Fibroblast of lung (primary cell): ENCODE data around the gene FZD4. TPM values are rescaled to one million over a fixed set of nuclear protein-coding genes. Genes with fewer than 3 reads are reported as not detected.
"Not testable (repeated sequence)": the region's sequence is repeated elsewhere in the genome, so short reads cannot be mapped to it uniquely, and the experiment has no call there.

Experiments
- DNase-seq, 2 donors: peaks; one replicate each; pipeline versions ENCODE4 v3.0.0 to v3.0.0-alpha.2; 2010; ENCODE audit warnings: low read depth in 2 of 2
- H2AFZ ChIP-seq: 2 replicates; pipeline ENCODE4 v1.5.1; 2012; ENCODE audit warnings: low read length, control low read depth, inconsistent platforms
- H3K27ac ChIP-seq: 2 replicates; pipeline ENCODE4 v1.5.1; 2011; ENCODE audit warnings: low read length, control low read depth; ENCODE audit not compliant: insufficient read depth
- H3K27me3 ChIP-seq: 2 replicates; pipeline ENCODE4 v1.5.1; 2011; ENCODE audit warnings: mild to moderate bottlenecking, low read length; ENCODE audit not compliant: control insufficient read depth, insufficient read depth
- H3K36me3 ChIP-seq: 2 replicates; pipeline ENCODE4 v1.5.1; 2011; ENCODE audit warnings: low read length; ENCODE audit not compliant: control insufficient read depth, insufficient read depth
- H3K4me1 ChIP-seq: 2 replicates; pipeline ENCODE4 v1.5.1; 2011; ENCODE audit warnings: low read length; ENCODE audit not compliant: control insufficient read depth, insufficient read depth; ENCODE audit errors: extremely low read depth
- H3K4me2 ChIP-seq: 2 replicates; pipeline ENCODE4 v1.5.1; 2011; ENCODE audit warnings: low read length, control low read depth; ENCODE audit not compliant: insufficient read depth; ENCODE audit errors: extremely low read depth
- H3K4me3 ChIP-seq, 4 experiments: fragments of 200-600 bp in 1 of 4; sonication (generic) in 1 of 4; replicated peaks in 1 of 4; 2 replicates each; pipeline ENCODE4 v1.5.1; 2011 to 2016; ENCODE audit warnings: low read length in 4 of 4, low read depth in 3 of 4, mild to moderate bottlenecking in 3 of 4, control low read depth in 2 of 4, inconsistent platforms in 1 of 4, mixed read lengths in 1 of 4; ENCODE audit not compliant: insufficient read depth in 1 of 4; ENCODE audit errors: control extremely low read depth in 1 of 4
- H3K79me2 ChIP-seq: 2 replicates; pipeline ENCODE4 v1.5.1; 2012; ENCODE audit warnings: mild to moderate bottlenecking, low read length, inconsistent platforms; ENCODE audit not compliant: control insufficient read depth, insufficient read depth
- H3K9ac ChIP-seq: 2 replicates; pipeline ENCODE4 v1.5.1; 2011; ENCODE audit warnings: mild to moderate bottlenecking, low read length, control low read depth; ENCODE audit not compliant: insufficient read depth
- H3K9me3 ChIP-seq: 2 replicates; pipeline ENCODE4 v1.5.1; 2012; ENCODE audit warnings: low read depth, low read length; ENCODE audit not compliant: control insufficient read depth, insufficient read depth
- H4K20me1 ChIP-seq: 2 replicates; pipeline ENCODE4 v1.5.1; 2011; ENCODE audit warnings: low read length; ENCODE audit not compliant: control insufficient read depth, insufficient read depth; ENCODE audit errors: extremely low read depth
- CTCF ChIP-seq, 2 donors: IDR thresholded peaks in 1 of 2; conservative IDR thresholded peaks in 1 of 2; 1 replicate in 1 of 2; 2 replicates in 1 of 2; pipeline ENCODE4 v1.5.1; 2011 to 2012; ENCODE audit warnings: low read length in 2 of 2, control low read depth in 1 of 2, inconsistent platforms in 1 of 2, low read depth in 1 of 2, mild to moderate bottlenecking in 1 of 2
- EZH2 ChIP-seq: IDR thresholded peaks from 2 replicates; pipeline ENCODE4 v1.5.1; 2012; ENCODE audit warnings: low read length, control low read depth, mild to moderate bottlenecking; ENCODE audit errors: missing control alignments
- polyA plus RNA-seq, 2 donors: library from polyadenylated mRNA; depleted of rRNA in 1 of 2; stranded (reverse) in 1 of 2; unstranded in 1 of 2; fragments of >200 nt; gene quantifications; 2 replicates each; pipeline ENCODE4 v1.2.1, GENCODE V29; 2011 to 2012; ENCODE audit warnings: missing spikeins in 1 of 2
- total RNA-seq: library from RNA; depleted of rRNA; stranded (reverse); fragments of >200 nt; gene quantifications from 2 replicates; pipeline ENCODE4 v1.2.1, GENCODE V29; 2014

The FZD4 gene
- total and polyA plus RNA-seq, 2 donors (not counting 1 experiment from before 2014, with no cell fraction given) = 15.7 to 17.8 TPM

- peak in 1 of 2 donors; percentile 61 for DNase-seq
- peaks cover 8% of the 10 kb centered on the region for H3K4me1 ChIP-seq
- H4K20me1 ChIP-seq = no peaks in the 10 kb centered on the region
- H3K9ac ChIP-seq = no peak overlapping the region
- peaks cover 8% of the 10 kb centered on the region for H3K79me2 ChIP-seq
- H2AFZ ChIP-seq = no peak overlapping the region
- H3K4me2 ChIP-seq = no peak overlapping the region
- peaks cover 4% of the 10 kb centered on the region for H3K36me3 ChIP-seq
- no peak overlapping the region for H3K4me3 ChIP-seq
- no peak for TF ChIP-seq CTCF (conservative IDR thresholded peaks at IDR 0.05 in 1 of 2, IDR thresholded peaks at IDR 0.05 in 1 of 2; ENCODE audit: low read depth in 1 of 2, low read length in 2 of 2)
- TF ChIP-seq EZH2 = no peak
- H3K27ac ChIP-seq = no peak overlapping the region
- H3K9me3 ChIP-seq = no peaks in the 10 kb centered on the region
- no peaks in the 10 kb centered on the region for H3K27me3 ChIP-seq
Observed at GRCh38 chr11:86949995-86950660, 5.1 kb downstream of the FZD4 start.

- Histone ChIP-seq H3K4me2 (no peak overlapping the region), H3K79me2 (no peaks in the 10 kb centered on the region), H3K4me3 (no peak overlapping the region), H3K9me3 (no peaks in the 10 kb centered on the region), H3K9ac (no peak overlapping the region), H3K4me1 (peaks cover 5% of the 10 kb centered on the region), H3K27ac (no peak overlapping the region), H2AFZ (no peak overlapping the region), H3K27me3 (no peaks in the 10 kb centered on the region), H3K36me3 (peaks cover 4% of the 10 kb centered on the region), H4K20me1 (no peaks in the 10 kb centered on the region)
- TF ChIP-seq CTCF (conservative IDR thresholded peaks at IDR 0.05 in 1 of 2, IDR thresholded peaks at IDR 0.05 in 1 of 2; ENCODE audit: low read depth in 1 of 2, low read length in 2 of 2) (no peak), EZH2 (no peak)
- DNase-seq = no peak
Observed at GRCh38 chr11:86948733-86949132, 6.5 kb downstream of the FZD4 start.

- Histone ChIP-seq H3K4me2 (no peak overlapping the region), H3K4me1 (peaks cover 5% of the 10 kb centered on the region), H3K9ac (no peak overlapping the region), H3K36me3 (peaks cover 4% of the 10 kb centered on the region), H3K27ac (no peak overlapping the region), H3K79me2 (no peaks in the 10 kb centered on the region), H3K9me3 (no peaks in the 10 kb centered on the region), H3K4me3 (no peak overlapping the region), H3K27me3 (no peaks in the 10 kb centered on the region), H2AFZ (no peak overlapping the region), H4K20me1 (no peaks in the 10 kb centered on the region)
- TF ChIP-seq EZH2 (no peak), CTCF (conservative IDR thresholded peaks at IDR 0.05 in 1 of 2, IDR thresholded peaks at IDR 0.05 in 1 of 2; ENCODE audit: low read depth in 1 of 2, low read length in 2 of 2) (no peak)
- DNase-seq = peak; percentile 48 to 51
Observed at GRCh38 chr11:86947541-86947940, 7.7 kb downstream of the FZD4 start.

GRCh38 chr11:86943505-86943904, 11.7 kb downstream of the FZD4 start:
- not testable (repeated sequence) for H3K9me3 ChIP-seq, H4K20me1 ChIP-seq, H3K27ac ChIP-seq, H3K4me1 ChIP-seq, H3K4me2 ChIP-seq, DNase-seq, H3K9ac ChIP-seq, H2AFZ ChIP-seq, H3K36me3 ChIP-seq, H3K27me3 ChIP-seq, H3K79me2 ChIP-seq, H3K4me3 ChIP-seq
